Esophagus mucosa (tissue), 1 donor: ENCODE data around the gene TAF11L14. TPM values are rescaled to one million over a fixed set of nuclear protein-coding genes. Genes with fewer than 3 reads are reported as not detected.
"Not testable (repeated sequence)": the region's sequence is repeated elsewhere in the genome, so short reads cannot be mapped to it uniquely, and the experiment has no call there.

ENCODE experiments used
- ATAC-seq: fragments of 200-7000 bp; cut with Tn5 transposase; one replicate; pipeline ENCODE4 v1.9.1; 2020
- total RNA-seq: library from RNA; stranded (reverse); gene quantifications from one replicate; pipeline ENCODE4 v1.2.4, GENCODE V29; 2023
- donor health status: DM: yes; HTN: yes; CAD: no.

Gene TAF11L14
- total RNA-seq, result not detected

GRCh38 chr5:17634160-17634559, at the start of gene TAF11L14:
TAF11L14 (plus strand) TSS chr5:17634460.
- ATAC-seq, result no peak

GRCh38 chr5:17585658-17586057, 48.6 kb upstream of the TAF11L14 start, which contains the start of gene TAF11L7:
TAF11L7 (minus strand) TSS chr5:17585758.
- not testable (repeated sequence) for ATAC-seq

GRCh38 chr5:17590860-17591259, 43.4 kb upstream of the TAF11L14 start, which contains the start of gene TAF11L8:
TAF11L8 (minus strand) TSS chr5:17590960.
- not testable (repeated sequence) for ATAC-seq

DNA sequence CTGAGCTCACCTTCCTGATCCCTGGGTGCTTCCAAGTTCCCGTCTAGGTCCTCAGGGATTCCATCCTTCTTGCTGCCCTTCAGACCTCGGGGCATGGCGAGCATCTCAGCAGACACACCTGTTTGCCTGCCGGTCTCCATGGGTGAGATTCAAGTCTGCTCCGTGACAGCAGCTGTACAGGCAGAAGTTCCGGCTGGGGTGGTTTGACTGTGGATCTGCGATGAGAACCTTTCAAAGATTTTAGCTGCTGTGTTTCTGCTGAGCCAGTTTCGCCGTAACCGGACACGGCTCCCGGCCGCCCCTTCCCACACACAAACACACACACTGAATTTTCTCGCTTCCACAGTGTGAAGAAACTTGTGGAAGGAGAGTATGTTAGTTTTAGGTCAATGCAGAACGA, 40.0 kb upstream of the TAF11L14 start, which contains the start of gene TAF11L9:
TAF11L9 (minus strand) TSS at position 140 of the 400 bp plus-strand sequence.
- not testable (repeated sequence) for ATAC-seq

- ATAC-seq, result not testable (repeated sequence)
Measured at GRCh38 chr5:17597728-17598127, 36.5 kb upstream of the TAF11L14 start, which contains the start of gene TAF11L10. TAF11L10 (minus strand) TSS chr5:17597828.

GRCh38 chr5:17603880-17604279, 30.4 kb upstream of the TAF11L14 start, which contains the start of gene TAF11L11:
TAF11L11 (plus strand) TSS chr5:17604183.
- not testable (repeated sequence) for ATAC-seq

GRCh38 chr5:17604951-17605350, 29.3 kb upstream of the TAF11L14 start:
- ATAC-seq, result no peak

- ATAC-seq, result not testable (repeated sequence)
Measured at GRCh38 chr5:17607461-17607860, 26.8 kb upstream of the TAF11L14 start.

GRCh38 chr5:17610092-17610491, 24.2 kb upstream of the TAF11L14 start, which contains the start of gene TAF11L12:
TAF11L12 (plus strand) TSS chr5:17610392.
- not testable (repeated sequence) for ATAC-seq

GRCh38 chr5:17614872-17615605, 19.2 kb upstream of the TAF11L14 start:
- no peak for ATAC-seq

- no peak for ATAC-seq
Measured at GRCh38 chr5:17619354-17619753, 14.9 kb upstream of the TAF11L14 start.

- no peak for ATAC-seq
Measured at GRCh38 chr5:17620627-17621026, 13.6 kb upstream of the TAF11L14 start.

- no peak for ATAC-seq
Measured at GRCh38 chr5:17625686-17626085, 8.6 kb upstream of the TAF11L14 start.

GRCh38 chr5:17631788-17632187, 2.5 kb upstream of the TAF11L14 start, which contains the start of gene TAF11L13:
TAF11L13 (plus strand) TSS chr5:17632088.
- not testable (repeated sequence) for ATAC-seq

DNA sequence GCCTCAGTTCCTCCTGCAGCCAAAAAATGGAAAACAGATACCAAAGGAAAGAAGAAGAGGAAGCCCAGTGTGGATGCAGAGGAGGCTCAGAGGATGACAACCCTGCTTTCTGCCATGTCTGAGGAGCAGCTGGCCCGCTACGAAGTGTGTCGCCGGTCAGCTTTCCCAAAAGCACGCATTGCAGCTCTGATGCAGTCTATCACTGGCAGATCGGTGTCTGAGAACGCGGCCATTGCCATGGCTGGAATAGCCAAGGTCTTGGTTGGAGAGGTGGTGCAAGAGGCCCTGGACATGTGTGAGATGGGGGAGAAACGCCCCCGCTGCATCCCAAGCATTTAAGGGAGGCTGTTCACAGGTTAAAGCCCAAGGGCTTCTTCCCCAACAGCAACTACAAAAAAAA, 15.0 kb downstream of the TAF11L14 start:
- not testable (repeated sequence) for ATAC-seq

DNA sequence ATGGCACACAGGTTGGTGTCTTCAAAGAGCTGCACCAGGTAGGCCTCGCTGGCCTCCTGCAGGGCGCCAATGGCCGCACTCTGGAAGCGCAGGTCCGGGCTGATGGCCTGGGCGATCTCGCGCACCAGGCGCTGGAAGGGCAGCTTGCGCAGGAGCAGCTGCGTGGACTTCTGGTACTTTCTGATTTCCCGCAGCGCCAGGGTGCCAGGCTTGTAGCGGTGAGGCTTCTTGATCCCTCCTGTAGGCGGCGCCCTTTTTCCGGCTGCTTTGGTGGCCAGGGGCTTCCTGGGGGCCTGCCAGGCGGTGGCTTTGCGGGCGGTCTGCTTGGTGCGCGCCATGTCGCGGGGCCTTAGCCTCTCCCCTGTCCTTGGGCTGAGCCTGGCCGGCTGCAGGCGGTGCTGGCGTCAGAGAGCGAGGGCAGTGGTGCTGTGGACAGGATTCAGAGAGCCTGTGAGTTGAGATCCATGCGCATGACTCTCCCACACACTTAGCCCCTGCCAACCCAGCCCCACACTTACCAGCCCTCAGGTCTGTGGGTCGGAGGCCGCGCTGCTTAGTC, 21.0 kb downstream of the TAF11L14 start:
- not testable (repeated sequence) for ATAC-seq

- no peak for ATAC-seq
Measured at GRCh38 chr5:17655921-17656320, 21.7 kb downstream of the TAF11L14 start.

DNA sequence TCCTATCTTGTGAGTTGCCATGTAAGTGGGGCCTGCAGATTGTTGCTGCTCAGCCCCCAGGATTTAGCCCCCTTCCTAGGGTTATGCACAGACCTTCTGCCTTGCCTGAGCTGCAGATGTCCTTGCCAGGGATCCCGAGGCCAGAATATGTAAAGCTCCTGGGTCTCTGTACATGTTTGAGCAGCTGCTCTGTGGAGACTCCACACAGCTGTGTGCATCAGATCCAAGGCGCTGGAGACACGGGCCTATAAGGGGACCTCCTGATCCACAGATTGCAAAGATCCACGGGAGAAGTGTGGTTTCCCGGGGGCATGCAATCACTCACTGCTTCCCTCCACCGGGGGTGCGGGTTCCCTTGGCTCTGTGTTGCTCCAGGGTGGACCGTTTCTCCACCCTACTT, 28.9 kb downstream of the TAF11L14 start:
- ATAC-seq, result no peak

- ATAC-seq, result no peak
Measured at GRCh38 chr5:17665836-17666235, 31.6 kb downstream of the TAF11L14 start.

GRCh38 chr5:17666726-17667235, 32.5 kb downstream of the TAF11L14 start:
- no peak for ATAC-seq

DNA sequence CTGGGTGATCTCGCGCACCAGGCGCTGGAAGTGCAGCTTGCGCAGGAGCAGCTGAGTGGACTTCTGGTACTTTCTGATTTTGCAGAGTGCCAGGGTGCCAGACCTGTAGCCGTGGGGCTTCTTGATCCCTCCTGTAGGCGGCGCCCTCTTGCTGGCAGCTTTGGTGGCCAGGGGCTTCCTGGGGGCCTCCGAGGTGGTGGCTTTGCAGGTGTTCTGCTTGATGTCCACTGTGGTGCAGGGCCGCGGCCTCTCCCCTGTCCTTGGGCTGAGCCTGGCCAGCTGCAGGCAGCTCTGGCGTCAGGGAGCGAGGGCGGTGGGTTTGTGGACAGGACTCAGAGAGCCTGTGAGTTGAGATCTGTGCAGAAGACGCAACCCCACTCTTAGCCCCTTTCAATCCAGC, 36.1 kb downstream of the TAF11L14 start:
- no peak for ATAC-seq

- no peak for ATAC-seq
Measured at GRCh38 chr5:17678751-17679324, 44.6 kb downstream of the TAF11L14 start.

DNA sequence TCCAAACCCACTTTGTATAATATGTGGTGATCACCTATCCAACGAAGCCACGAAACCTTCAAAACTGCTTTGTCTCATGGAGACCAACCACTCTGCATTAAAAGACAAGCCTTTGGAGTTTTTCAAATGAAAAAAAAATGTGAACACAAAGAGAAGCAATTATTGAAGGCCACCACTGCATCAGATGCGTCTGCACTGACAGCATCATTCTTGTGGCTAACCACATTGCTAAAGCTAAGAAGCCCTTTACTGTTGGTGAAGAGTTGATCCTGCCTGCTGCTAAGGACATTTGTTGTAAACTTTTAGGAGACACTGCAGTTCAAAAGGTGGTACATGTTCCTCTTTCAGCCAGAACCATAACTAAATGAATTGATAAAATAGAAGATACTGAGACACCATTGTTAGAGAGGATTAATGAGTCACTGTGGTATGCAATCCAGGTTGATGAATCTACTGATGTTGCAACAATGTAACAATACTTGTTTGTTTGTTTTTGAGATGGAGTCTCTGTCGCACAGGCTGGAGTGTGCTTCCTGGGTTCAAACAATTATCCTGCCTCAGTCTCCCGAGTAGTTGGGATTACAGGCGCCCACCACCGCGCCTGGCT, 45.4 kb downstream of the TAF11L14 start:
- ATAC-seq, result peak; percentile 38
